NOMO-1 (cell line): Measurements from ENCODE around the gene RHBDD1.
"Not testable (repeated sequence)": the region's sequence is repeated elsewhere in the genome, so short reads cannot be mapped to it uniquely, and the experiment has no call there.

Source experiments
- DNase-seq, 2 experiments: peaks; one replicate each; lab custom pipeline; 2025; ENCODE audit not compliant: unreplicated experiment in 2 of 2; lab: John Stamatoyannopoulos, UW

Gene RHBDD1

DNA sequence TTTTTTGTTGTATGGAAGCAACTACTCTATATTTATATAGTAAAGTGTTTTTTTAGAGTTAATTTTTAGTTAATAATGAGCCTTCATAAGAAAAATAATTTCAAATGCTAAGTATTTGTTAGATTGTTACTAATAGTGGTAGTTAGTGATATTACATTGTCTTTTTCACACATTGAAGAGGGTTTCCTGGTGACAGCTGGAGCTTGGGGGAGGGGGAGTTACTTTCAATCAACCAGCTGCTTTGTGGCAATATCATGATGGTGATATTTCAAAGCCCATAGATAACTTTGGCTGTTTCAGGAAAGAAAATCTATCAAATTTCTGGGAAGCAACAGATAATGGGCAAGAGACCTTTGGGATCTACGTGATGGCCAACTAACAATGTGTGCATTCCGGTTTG lies 4.1 kb downstream of the RHBDD1 start:
- no peak for DNase-seq

GRCh38 chr2:226843001-226843400 lies 7.1 kb downstream of the RHBDD1 start:
- not testable (repeated sequence) for DNase-seq

DNA sequence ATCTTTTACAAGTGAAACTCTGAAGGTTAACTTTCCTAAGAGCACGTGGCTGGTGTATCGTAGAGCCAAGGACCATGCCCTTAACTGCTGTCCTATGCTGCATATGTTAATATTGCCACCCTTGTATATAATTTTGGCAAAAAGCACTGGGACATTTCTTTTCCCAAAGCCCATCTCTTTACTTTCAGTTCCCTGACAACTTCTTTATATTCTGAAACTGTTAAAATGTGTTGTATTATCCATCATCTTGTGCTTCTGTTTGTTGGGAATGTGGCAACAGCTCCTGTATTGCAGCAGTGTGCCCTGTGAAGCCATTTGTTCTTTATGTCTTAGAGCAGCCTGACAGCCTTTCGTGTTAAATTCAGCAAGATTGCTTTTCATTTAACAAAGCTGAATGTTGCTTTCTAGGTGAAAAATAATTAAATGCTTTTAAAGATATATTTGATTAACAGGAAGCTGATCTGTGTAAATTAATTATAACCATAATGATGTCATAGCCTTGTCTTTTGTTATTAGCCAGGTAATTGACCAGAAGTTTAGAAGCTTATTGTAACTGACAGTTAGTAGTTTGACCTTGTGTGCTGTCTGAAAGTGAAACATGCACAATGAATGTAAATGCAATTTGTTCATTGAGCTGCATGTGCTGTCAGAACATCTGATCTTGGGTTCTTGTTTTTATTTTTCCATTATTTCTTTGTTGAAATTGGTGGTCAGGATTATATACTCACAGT lies 9.7 kb downstream of the RHBDD1 start:
- DNase-seq = no peak

DNA sequence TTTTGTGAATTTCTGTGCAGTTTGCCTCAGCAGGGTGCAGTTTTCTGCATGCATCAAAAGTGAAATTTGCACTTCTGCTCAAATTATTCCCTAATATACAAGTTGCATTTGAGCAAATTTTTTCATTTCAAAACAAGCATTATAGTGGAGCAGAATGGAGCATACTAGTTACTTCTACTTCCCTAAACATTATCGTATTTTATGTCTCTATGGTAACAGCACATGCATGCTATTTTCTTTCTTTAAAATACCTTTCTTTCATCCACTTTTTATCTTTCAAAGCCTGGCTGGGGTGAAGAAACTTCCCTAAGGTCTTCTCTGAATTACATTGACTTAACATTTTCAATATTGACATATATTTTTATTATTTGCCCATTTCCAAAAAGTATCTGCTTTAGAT lies 11.2 kb downstream of the RHBDD1 start:
- no peak for DNase-seq

- DNase-seq = no peak
These were observed 11.7 kb downstream of the RHBDD1 start for GRCh38 chr2:226847511-226847910.

DNA sequence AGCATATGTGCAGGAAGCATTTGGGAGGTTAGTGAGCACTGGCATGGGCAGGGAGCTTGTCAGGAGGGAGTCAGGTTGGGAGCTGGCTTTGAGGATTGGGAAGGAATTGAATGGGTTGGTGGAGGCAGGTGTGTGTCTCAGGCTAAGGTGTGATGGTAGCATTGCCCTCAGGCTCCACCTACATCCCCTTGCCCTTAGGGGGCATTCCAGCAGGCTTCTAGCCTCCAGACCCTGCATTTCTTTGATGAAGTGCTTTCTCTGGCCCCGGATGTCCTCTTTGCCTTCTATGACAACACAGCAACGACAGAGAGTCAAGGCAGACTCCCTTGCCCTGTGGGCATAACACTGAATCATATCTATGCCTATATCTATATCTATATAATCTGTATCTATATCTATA lies 13.5 kb downstream of the RHBDD1 start:
- no peak for DNase-seq

DNA sequence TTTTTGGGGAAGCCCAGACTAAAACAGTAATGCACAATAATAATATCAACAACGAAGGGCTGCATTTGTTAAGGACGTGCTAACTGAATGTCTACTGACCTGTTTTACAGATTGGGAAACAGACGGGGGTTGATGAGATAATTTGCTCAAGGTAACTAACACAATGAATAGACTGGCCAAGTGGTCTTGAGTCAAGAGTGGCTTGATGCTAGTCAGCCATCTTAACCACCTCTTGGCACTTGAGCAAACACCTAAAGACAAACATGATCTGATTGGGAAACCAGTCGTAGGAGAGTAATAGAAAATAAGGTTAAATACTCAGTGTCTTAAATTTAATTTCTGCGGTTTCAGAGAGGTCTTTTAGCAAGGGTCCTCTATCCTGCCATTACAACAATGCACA lies 14.2 kb downstream of the RHBDD1 start:
- no peak for DNase-seq

DNA sequence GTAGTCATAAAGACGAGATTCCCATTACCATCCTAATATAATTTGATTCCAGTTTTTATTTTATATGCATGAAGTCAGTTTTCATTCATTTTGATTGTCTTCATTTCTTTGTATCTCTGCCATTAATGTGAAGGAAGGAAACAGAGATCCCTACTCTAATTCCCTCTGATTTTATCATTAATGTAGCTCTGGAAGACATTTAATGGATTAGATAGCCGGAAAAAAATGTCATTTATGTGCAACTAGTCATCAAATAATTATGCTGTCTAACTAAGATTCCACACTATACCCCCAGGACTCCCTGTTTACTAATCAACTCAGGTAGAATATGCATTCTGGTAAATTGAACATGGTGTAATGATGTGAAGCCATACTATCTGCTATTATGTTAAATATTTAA lies 19.9 kb downstream of the RHBDD1 start:
- no peak for DNase-seq

DNA sequence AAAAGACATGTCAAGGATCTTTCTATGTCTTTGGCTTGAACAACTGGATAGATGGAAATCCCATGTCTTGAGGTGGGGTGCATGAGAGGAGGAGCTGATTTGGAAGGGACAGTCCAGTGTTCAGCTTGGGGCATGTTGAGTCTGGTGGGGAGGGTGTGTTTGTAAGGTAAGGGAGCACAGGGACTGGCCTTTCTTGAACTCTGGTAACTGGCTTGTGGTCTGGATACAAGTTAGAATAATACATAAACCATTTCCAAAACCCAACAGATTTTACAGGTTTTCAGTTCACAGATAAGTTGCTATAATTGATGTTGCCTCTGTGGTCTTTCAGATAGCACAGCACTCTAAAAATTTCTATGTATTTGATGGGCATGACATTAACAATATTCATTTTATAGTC lies 24.2 kb downstream of the RHBDD1 start:
- no peak for DNase-seq

- DNase-seq = no peak
These were observed 26.8 kb downstream of the RHBDD1 start for GRCh38 chr2:226862623-226863022.

DNA sequence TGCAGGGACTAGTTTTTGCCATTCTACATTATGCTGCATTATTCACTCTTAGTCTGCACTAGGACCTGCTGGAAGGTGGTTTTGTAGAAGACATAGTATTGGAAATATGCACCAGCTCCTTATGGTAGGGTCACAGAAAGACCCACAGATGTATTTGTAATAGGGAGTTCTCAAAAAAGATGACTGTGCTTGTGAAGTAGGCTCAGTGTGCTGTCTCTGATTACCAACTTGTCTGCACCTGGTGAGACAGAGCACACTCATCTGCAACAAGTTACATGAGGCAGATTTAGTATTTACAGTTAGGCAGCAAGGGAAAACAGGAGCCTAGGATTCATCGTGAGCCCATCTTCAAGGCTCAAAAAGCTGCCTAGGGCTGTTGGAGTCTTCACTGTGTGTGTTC lies 29.4 kb downstream of the RHBDD1 start:
- no peak for DNase-seq

DNA sequence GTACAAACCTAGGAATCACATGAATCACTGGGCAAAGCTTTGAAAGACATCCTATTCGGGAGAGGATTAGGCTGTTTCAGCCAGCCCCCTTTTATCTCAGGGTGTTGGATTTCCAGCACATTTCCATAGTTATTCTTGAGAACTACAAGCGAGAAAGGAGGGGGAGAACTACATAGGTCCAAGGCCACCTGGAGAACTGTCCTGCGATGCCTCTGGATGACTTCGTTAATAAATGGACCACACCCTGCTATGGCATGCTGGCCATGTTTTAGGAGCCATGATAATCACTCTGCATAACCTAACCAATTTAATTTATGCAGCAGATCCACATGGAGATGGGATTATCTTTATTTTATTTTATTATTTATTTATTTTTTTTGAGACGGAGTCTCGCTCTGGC lies 29.9 kb downstream of the RHBDD1 start:
- no peak for DNase-seq

GRCh38 chr2:226868331-226869162 lies 32.7 kb downstream of the RHBDD1 start:
- no peak for DNase-seq

DNA sequence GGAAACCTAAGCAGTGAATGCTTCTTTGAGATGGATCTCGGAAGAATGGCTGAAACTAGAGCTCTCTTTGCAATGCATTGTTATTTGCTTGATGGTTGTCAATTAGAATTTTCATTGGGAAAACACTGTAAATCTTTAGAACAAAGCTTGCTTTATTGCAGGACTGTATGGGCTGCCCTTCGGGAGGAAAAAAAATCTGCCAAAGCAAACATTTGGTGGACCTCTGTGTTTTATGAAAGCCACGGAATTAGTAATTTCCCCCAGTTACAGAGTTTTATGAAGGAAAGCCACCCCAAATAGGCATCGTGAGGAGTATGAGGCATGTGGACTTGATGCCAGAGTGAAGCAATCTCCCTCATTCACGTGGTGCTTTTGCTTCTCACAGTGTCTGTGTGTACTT lies 33.5 kb downstream of the RHBDD1 start:
- DNase-seq = no peak

DNA sequence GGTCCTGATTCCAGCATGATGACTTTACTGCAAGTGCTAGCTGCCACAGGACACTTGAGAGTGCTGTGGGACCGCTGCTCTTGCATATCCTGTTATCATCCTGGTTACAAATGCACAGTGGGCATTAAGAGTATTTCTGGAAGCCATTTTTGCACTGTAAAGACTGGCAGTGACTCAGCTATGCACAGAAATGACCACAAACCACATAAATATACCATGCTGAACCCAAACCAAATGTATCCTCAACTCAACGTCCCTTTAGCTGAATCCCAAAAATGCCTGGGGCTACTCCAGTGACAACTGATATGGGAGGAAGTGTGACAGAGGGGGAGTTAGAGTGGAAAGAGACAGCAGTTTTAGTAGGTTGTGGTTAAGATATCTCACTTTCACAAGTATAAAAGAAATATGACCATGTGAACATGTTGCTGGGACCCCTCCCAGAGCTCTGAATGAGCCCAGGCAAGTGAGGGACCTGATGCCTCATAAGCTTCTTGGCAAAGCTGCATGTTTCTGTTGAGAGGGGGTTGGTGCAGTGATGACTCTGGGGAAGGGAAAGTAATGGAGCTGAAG lies 37.3 kb downstream of the RHBDD1 start:
- peak in 1 of 2 experiments; percentile 1 for DNase-seq

DNA sequence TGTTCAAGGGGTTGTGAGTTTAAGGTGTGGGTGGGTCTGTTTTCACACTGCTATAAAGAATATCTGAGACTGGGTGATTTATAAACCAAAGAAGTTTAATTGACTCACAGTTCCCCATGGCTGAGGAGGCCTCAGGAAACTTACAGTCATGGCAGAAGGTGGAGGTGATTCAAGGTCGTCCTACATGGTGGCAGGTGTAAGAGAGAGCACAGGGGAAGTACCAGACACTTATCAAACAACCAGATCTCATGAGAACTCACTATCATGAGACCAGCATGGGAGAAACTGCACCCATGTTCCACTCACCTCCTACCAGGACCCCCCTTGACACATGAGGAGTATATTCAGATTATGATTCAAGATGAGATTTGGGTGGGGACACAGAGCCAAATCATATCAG lies 38.0 kb downstream of the RHBDD1 start:
- no peak for DNase-seq

DNA sequence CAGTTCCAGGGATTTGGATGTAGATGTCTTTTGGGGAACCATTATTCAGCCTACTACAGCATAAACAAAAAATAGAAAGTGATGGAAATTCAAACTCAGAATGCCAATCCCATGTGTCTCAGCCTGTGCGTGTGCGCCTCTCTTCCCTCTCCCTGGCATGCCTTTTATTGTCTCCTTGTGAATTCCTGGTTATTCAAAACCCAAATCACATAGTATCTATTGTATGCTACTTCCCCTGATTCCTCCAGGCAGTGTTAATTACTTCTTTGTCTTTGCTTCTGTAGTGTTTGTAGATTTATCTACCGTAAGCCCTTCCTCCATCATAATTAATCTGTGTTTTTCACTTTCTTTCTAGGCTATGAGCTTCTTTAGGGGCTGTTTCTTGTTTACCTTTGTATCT lies 38.9 kb downstream of the RHBDD1 start:
- no peak for DNase-seq

DNA sequence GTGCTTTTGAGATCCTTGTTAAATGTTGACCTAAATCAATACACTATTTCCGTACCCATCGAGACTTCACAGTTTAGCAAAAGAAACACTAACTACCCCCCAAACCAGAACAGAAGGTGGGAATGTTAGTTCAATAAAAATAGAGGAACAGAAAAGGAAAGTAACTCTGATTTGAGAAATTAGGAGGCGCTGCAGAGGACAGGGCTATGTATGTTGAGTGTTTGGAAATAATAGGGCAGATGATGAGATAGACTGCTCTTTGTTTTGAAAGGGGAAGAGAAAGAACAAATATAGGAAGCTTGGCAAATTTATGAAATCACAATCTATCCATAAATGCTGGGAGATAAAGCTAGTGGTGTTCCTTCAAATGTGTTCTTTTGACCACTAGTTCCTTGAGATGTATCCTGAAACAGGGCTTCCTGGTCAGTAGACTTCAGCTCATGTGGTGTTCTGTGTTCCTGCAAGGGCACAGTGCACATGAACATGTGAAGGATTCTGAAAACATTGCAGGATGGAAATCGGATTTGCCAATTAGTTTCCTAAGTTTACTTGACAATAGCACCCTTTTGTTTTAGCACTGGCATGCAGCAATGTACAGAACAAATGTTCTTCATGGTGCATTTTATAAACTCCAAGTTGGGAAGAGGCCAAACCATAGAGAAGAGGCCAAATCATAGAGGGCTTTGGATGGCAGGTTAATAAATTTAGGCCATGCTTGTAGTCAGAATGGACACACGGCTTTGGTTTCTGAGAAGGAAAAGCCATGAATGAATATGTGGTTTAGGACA lies 39.8 kb downstream of the RHBDD1 start:
- DNase-seq = peak; percentile 36 to 61

DNA sequence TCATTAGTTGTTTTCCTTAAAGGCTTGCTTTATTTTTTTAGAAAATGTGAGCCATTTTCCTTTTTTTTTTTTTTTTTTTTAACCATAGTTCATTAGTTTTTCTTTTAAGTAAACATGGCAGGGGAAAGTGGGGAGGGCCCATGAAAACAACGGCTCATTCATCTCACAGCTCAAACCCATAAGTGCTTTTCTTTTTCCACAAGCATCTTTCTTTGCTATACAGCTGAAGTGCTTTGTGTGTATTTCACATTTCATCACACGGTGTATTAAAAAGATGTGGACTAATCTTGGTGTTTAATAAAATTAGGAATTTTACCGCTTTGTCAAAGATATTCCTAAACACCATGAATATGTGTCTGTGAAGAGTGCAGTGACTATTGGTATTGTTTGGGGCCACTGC lies 41.6 kb downstream of the RHBDD1 start:
- DNase-seq = no peak

DNA sequence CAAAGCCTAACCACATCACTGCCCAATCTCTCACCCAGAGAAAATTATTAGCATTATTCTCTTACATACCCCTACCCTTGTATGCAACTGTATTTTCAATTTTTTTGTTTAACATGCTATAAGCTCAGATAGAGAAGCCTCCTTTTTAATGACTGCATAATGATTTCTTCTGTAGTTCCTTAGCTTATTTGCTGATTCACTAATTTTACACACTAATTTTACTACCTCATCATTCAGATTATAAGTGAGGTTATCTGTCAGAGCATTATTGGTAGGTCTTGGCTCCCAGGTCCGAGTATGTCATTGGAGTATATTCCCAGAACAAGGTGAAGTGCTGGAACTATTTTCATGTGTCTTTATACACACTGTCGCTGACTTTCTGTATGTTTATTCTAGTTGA lies 45.4 kb downstream of the RHBDD1 start:
- no peak for DNase-seq

GRCh38 chr2:226882606-226883005 lies 46.8 kb downstream of the RHBDD1 start:
- DNase-seq = no peak
